Activated CD4-positive, alpha-beta T cell treated with anti-CD3 and anti-CD28 coated beads, Interleukin-2, amount 10 ng/mL, durations not matched to agents 7 days and 5 days (primary cell): ENCODE data around the gene PWWP2B. TPM values are rescaled to one million over a fixed set of nuclear protein-coding genes. Genes with fewer than 3 reads are reported as not detected.

Experiments used
- CTCF ChIA-PET: fragments of 350-600 bp; sonication (Branson Sonifier 250); formaldehyde crosslinking; loops from one replicate; lab custom pipeline; 2021; ENCODE audit warnings: antibody characterized with exemption; lab: Charles Lee
- POLR2A ChIA-PET: fragments of 350-600 bp; sonication (Branson Sonifier 250); formaldehyde crosslinking; loops from one replicate; lab custom pipeline; 2021; ENCODE audit warnings: antibody characterized with exemption; lab: Charles Lee
- DNase-seq: peaks from one replicate; pipeline ENCODE4 v3.0.0-alpha.2; 2020
- H3K27ac Mint-ChIP-seq: one replicate; pipeline ENCODE4 v1.8.0; 2021; ENCODE audit warnings: mild to moderate bottlenecking, moderate library complexity, mixed read lengths
- H3K27me3 Mint-ChIP-seq: one replicate; pipeline ENCODE4 v1.8.0; 2021; ENCODE audit warnings: mixed read lengths
- H3K36me3 Mint-ChIP-seq: one replicate; pipeline ENCODE4 v1.8.0; 2021; ENCODE audit warnings: low read depth, mixed read lengths
- H3K4me1 Mint-ChIP-seq: one replicate; pipeline ENCODE4 v1.8.0; 2021; ENCODE audit warnings: mixed read lengths
- H3K4me3 Mint-ChIP-seq: one replicate; pipeline ENCODE4 v1.8.0; 2021; ENCODE audit warnings: mild to moderate bottlenecking, moderate library complexity, mixed read lengths
- H3K9me3 Mint-ChIP-seq: one replicate; pipeline ENCODE4 v1.8.0; 2021; ENCODE audit warnings: mixed read lengths
- total RNA-seq, 2 experiments: library from RNA; stranded (reverse); gene quantifications; one replicate each; pipeline ENCODE4 v1.2.3, GENCODE V29; 2021

The PWWP2B gene
- total RNA-seq, 2 experiments from 2014 or later, result 8.1 to 9.3 TPM

DNA sequence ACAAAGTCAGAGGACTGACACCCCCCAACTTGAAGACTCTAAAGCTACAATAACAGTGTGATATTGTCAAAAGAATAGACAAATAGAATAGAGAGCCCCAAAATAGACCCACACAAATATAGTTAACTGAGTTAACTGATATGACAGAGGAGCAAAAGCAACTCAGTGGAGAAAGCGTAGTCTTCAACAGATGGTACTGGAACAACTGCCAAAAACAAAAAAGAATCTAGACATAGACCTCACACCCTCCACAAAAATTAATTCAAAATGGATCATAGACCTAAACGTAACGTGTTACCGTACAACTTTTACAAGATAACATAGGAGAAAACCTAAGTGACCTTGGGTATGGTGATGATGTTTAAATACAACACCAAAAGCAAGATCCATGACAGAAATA, 28.6 kb upstream of the PWWP2B start:
- peaks cover 8% of the 10 kb centered on the region for H3K4me1 Mint-ChIP-seq
- no peaks in the 10 kb centered on the region for H3K9me3 Mint-ChIP-seq
- no peak overlapping the region for H3K27ac Mint-ChIP-seq
- H3K27me3 Mint-ChIP-seq, result peaks cover 2% of the 10 kb centered on the region
- H3K36me3 Mint-ChIP-seq, result no peaks in the 10 kb centered on the region
- ChIA-PET CTCF (no interaction called here), POLR2A (no interaction called here)
- no peak for DNase-seq
- H3K4me3 Mint-ChIP-seq, result no peak overlapping the region

DNA sequence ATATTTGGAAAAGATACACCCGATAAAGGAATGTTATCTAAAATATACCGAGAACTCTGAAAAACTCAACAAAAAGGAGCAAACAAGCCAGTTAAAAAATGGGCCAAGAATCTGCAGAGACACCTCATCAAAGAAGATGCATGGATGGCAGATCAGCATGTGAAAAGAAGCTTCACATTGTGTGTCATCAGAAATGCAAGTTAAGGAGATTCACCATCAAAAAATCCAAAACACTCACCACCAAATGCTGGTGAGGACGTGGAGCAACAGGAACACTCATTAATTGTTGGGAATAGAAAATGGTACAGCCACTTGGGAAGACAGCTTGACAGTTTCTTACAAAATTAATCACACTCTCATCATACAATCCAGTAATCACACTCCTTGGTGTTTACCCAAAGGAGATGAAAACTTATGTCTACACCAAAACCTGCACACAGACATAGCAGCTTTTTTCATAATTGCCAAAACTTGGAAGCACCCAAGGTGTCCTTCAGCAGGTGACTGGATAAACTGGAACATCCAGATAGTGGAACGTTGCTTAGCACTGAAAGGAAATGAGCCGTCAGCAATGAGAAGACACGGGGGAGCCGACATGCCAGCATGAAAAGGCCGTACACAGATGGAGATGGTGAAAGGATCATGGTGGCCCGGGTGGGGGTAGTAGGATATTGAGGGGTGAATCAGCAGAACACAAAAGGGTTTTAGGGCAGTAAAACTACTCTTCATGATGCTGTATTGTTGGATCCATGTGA, 27.9 kb upstream of the PWWP2B start:
- DNase-seq, result no peak
- POLR2A ChIA-PET, result no interaction called here
- peaks cover 8% of the 10 kb centered on the region for H3K4me1 Mint-ChIP-seq
- H3K4me3 Mint-ChIP-seq, result no peak overlapping the region
- no peak overlapping the region for H3K27ac Mint-ChIP-seq
- H3K9me3 Mint-ChIP-seq, result no peaks in the 10 kb centered on the region
- H3K36me3 Mint-ChIP-seq, result no peaks in the 10 kb centered on the region
- CTCF ChIA-PET, result no interaction called here
- H3K27me3 Mint-ChIP-seq, result peaks cover 2% of the 10 kb centered on the region

DNA sequence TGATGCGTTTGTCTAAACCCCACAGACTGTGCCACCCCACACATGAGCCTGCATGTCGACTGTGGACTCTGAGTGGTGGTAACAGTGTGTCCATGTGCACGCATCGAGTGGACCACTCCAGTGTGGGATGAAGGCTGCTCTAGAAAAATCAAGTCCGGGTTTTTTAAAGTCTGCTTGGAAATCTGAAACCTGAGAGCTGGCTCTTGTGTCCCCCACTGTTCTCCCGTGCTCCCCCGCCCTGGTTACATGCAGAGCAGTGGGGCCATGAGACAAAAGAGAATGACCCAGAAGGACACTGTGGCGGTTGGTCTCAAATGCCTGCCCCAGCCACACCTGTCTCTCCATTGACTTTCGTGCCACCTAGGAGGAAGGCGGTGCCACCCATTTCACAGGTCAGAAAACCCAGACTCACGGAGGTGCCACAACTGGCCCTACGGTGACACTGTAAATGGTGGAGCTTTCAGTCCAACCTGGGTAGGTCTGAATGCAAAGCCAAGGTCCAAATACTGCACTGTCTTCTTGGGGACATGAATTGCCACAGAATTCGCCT, 27.3 kb upstream of the PWWP2B start:
- Mint-ChIP-seq H3K4me3 (no peak overlapping the region), H3K9me3 (no peaks in the 10 kb centered on the region), H3K36me3 (no peaks in the 10 kb centered on the region), H3K27me3 (peaks cover 2% of the 10 kb centered on the region), H3K4me1 (peaks cover 8% of the 10 kb centered on the region), H3K27ac (no peak overlapping the region)
- DNase-seq, result no peak
- ChIA-PET POLR2A (no interaction called here), CTCF (no interaction called here)

DNA sequence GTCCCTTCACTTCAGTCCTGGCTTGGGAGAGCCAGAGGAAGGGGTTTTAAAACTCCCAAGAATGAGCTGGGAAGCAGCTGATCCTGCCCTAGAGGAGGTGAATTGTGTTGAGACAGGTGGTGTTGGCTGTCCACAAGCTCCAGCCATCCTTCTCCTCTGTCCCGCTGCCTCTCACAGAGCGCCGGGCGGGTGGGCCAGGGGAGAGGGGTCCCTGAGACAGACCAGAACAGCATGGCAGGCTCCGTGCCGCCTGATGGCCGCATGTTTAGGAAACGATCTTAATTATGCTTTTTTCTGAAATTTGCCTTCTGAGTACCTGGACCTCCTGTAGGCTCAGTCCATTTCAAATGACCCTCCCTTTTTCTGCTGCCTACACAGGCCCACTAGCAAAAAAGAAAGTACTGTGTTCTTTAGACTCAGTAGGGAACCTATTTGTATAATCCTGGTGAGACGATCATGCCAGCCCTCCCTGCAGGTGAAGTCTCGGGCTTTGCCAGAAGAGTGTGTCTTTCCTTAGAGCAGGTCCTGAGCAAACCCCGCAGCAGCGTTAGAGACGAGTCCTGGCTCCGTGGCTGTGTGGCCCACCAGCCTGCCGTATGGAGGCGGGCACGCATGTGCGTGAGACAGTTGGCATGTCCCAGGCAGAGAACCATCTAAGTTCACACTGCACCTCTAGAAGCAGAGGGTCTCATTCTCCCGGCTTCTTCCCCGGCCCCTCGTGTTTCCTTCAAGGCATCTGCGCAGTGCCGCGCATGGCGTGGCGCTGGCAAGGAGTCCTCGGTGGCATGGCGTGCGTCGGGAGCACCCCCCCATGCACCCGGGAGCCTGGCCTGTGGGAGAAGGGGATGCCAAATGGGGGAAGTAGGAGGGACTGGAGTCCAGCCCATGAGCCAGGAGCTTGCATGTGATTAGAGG, 26.3 kb upstream of the PWWP2B start:
- no peaks in the 10 kb centered on the region for H3K36me3 Mint-ChIP-seq
- no peak overlapping the region for H3K27ac Mint-ChIP-seq
- ChIA-PET POLR2A (no interaction called here), CTCF (no interaction called here)
- no peaks in the 10 kb centered on the region for H3K9me3 Mint-ChIP-seq
- H3K4me1 Mint-ChIP-seq, result peaks cover 8% of the 10 kb centered on the region
- no peak overlapping the region for H3K4me3 Mint-ChIP-seq
- DNase-seq, result no peak
- peaks cover 2% of the 10 kb centered on the region for H3K27me3 Mint-ChIP-seq

DNA sequence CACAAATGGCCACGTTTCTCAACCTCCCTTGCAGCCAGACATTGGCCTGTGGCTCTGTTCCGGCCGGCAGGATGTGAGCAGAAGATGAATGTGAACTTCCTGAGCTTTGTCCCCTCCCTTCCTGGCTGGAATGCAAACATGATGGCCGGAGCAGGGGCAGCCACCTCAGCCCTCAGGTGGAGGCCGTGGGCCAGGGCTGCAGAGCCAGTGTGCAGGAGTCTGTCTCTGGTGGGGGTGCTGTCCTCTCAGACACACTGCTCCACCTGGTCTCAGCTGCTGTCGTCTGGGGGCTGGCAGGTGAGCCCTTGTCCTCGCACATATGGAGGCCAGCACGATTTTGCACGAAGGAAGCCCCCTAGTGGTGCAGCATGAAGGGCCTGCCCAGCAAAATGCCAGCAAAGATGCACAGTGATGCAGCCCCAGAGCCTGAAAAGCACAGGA, 25.3 kb upstream of the PWWP2B start:
- ChIA-PET CTCF (no interaction called here), POLR2A (no interaction called here)
- H3K4me1 Mint-ChIP-seq, result peaks cover 8% of the 10 kb centered on the region
- peaks cover 2% of the 10 kb centered on the region for H3K27me3 Mint-ChIP-seq
- H3K36me3 Mint-ChIP-seq, result no peaks in the 10 kb centered on the region
- no peak overlapping the region for H3K27ac Mint-ChIP-seq
- H3K4me3 Mint-ChIP-seq, result no peak overlapping the region
- H3K9me3 Mint-ChIP-seq, result no peaks in the 10 kb centered on the region
- DNase-seq, result peak; percentile 32

DNA sequence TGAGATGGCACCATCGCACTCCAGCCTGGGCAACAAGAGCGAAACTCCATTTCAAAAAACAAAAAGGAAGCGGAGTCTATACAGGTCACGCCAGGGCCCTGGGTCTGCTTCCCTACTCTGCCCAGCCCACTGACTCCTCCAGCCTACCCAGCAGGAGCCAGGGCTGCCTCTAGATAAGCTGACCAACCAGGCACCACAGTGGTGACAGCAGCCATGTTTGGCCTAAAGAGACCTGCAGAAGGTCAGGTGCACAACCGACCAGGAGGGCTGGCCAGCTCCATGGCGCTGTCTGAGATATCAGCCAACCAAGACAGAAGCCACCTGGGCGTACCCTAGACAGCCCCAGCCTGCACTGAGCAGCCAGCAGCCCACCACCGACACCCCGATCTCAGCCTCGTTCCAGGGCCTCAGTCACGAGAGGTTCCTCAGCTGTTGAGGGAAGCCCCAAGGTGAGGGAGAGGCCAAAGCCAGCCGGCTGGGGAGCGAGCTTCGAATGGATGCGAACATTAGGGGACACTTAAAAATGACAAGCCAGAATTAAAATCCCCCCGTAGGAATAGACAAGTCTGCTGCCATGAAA, 24.4 kb upstream of the PWWP2B start:
- no peak for DNase-seq
- H3K9me3 Mint-ChIP-seq, result no peaks in the 10 kb centered on the region
- CTCF ChIA-PET, result no interaction called here

DNA sequence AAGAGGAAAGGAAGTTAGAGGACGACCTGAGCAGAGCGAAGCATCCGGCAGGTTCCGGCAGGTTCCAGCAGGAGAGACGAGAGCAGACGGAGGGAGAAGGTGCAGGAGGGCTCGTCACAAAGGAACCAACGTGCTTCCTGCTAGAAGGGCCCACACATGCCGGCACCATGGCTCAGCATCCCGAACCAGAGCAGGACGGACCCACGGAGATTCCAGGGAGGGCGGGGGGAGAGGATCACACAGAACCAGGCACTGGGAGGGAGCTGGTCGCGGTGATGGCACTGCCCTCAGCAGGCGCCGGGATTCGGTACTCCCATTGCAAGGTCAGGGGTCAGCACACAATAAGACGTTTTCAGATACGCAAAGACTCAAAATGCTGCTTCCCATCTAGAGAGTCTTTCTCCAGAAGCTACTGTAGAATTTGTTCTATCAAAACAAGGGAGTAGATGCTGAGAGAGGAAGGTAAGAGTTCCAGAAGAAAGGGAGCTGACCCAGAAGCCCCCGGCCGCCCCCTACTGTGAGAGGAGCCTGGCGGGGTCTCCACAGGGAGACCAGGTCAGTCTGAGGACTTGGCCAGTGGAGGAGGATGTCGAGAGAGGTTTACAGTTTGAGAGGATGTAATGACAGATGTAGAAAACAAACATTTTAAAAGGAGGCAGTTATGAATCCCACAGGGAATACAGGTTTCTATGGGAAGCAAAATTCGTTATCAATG, 23.6 kb upstream of the PWWP2B start:
- Mint-ChIP-seq H3K4me3 (no peak overlapping the region), H3K9me3 (no peaks in the 10 kb centered on the region), H3K27ac (no peak overlapping the region), H3K27me3 (peaks cover 2% of the 10 kb centered on the region), H3K36me3 (no peaks in the 10 kb centered on the region), H3K4me1 (peaks cover 8% of the 10 kb centered on the region)
- POLR2A ChIA-PET, result no interaction called here
- DNase-seq, result no peak
- CTCF ChIA-PET, result no interaction called here

More for the DNA sequence above, 24.4 kb upstream of the PWWP2B start:
- Mint-ChIP-seq H3K4me3 (no peak overlapping the region), H3K27ac (no peak overlapping the region), H3K36me3 (no peaks in the 10 kb centered on the region), H3K4me1 (peaks cover 8% of the 10 kb centered on the region), H3K27me3 (peaks cover 2% of the 10 kb centered on the region)
- POLR2A ChIA-PET, result no interaction called here

DNA sequence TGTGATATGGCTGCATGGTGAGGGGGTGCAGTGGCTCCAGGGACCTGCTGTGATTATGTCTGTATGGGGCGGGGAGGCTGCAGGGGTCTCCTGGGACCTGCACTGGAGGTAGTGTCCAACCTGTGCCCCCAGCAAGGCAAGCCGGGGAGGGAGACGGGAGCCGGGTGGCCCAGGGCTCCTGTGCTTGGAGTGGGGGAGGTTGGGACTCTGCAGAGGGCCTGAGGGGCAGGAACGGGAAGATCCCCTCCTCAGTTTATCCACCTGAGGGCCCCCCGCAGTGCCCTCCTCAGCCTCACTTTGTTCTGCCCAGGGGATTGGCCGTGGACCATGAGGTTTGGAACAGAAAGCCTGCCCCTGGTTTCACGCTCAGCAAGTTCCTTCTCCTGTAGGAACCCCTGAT, 22.8 kb upstream of the PWWP2B start:
- no peaks in the 10 kb centered on the region for H3K36me3 Mint-ChIP-seq

DNA sequence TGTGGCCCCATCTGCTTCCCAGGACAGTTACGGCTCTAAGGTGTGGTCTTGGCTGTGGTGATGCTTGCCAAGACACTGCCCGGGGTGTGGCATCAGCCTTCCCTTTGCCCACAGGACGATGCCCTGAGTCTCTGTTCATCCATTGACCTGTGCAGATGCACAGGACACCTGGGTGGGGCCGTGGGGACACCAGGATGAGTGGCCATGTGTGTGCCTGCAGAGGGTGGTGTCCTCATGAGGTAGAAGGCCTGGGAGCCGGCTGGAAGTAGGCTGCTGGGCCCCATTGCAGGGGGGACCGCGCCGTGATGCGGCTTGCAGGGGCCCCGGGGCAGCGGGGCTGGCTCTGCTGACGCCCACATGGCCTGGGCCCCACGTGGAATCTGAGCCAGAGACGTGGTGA, 22.4 kb upstream of the PWWP2B start:
- ChIA-PET CTCF (no interaction called here), POLR2A (no interaction called here)
- DNase-seq, result no peak
- H3K27me3 Mint-ChIP-seq, result peaks cover 2% of the 10 kb centered on the region
- no peak overlapping the region for H3K27ac Mint-ChIP-seq
- H3K4me1 Mint-ChIP-seq, result peaks cover 8% of the 10 kb centered on the region
- H3K4me3 Mint-ChIP-seq, result no peak overlapping the region
- H3K9me3 Mint-ChIP-seq, result no peaks in the 10 kb centered on the region
- H3K36me3 Mint-ChIP-seq, result no peaks in the 10 kb centered on the region

More for the DNA sequence above, 22.8 kb upstream of the PWWP2B start:
- no peak for DNase-seq
- Mint-ChIP-seq H3K4me1 (peaks cover 8% of the 10 kb centered on the region), H3K27ac (no peak overlapping the region), H3K27me3 (peaks cover 2% of the 10 kb centered on the region), H3K4me3 (no peak overlapping the region), H3K9me3 (no peaks in the 10 kb centered on the region)
- ChIA-PET CTCF (no interaction called here), POLR2A (no interaction called here)

DNA sequence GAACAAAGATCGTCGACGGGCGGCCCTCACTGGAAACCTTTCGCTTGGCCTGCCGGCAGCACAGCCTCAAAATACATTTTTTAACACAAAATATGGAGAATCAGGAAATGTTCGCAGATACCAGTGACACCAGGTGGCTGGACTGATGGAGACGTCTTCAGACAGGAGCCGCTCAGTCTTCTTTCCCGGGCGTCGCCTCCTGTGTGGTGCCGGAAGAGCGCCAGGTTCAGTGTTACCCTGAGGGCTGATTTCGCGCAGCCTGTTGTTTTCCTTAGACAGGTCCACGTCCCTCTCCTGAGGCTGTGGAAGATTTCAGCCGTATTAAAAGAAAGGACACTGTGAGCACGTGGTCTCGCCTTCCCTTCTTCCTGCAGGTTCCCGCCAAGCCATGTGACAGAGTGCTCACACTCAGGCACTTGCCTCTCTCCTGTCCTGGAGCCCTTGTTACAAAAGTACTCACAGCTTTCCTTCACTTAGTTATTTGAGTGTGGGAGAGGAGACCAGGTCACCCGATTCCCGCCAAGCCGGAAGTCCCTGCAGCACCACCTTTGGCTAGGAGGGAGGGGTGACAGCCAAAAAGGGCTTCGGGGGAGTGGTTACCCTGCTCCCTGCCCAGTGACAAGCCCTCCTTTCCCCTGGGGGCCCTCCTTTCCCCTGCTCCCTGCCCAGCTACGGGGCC, 21.7 kb upstream of the PWWP2B start:
- H3K27me3 Mint-ChIP-seq, result peaks cover 2% of the 10 kb centered on the region
- no peak overlapping the region for H3K27ac Mint-ChIP-seq
- peaks cover 8% of the 10 kb centered on the region for H3K4me1 Mint-ChIP-seq
- ChIA-PET POLR2A (no interaction called here), CTCF (no interaction called here)
- no peaks in the 10 kb centered on the region for H3K9me3 Mint-ChIP-seq
- H3K4me3 Mint-ChIP-seq, result no peak overlapping the region
- H3K36me3 Mint-ChIP-seq, result no peaks in the 10 kb centered on the region
- no peak for DNase-seq

DNA sequence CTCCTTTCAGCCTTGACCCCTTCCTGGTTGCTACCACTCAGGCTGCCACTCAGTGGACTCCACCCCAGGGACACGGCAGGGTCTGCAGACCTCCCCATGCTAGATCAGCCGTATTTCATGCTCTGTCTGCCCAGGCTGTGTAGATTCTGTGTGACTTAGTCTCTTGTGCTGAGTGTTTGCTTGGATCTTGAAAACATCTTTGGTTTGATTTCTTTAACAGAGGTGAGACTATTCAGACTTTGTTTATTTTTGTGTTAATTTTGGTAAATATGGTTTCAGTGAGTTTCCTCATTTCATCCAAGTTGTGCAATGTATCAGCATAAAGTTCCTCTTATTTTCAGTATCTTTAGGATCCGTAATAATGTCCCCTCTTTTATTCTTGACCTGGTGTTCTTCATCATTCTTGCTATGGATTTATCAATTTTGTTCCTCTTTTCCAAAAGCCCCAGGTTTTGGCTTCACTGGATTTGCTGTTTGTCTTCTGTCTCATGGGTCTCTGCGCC, 21.2 kb upstream of the PWWP2B start:
- Mint-ChIP-seq H3K4me3 (no peak overlapping the region), H3K4me1 (peaks cover 8% of the 10 kb centered on the region), H3K9me3 (no peaks in the 10 kb centered on the region), H3K27ac (no peak overlapping the region), H3K27me3 (peaks cover 2% of the 10 kb centered on the region), H3K36me3 (no peaks in the 10 kb centered on the region)
- POLR2A ChIA-PET, result no interaction called here
- DNase-seq, result no peak
- CTCF ChIA-PET, result interaction anchor here (1.2 kb wide), 1 partner anchor 107 kb away, joined by 3 read pairs; no protein-coding TSS in a partner anchor

DNA sequence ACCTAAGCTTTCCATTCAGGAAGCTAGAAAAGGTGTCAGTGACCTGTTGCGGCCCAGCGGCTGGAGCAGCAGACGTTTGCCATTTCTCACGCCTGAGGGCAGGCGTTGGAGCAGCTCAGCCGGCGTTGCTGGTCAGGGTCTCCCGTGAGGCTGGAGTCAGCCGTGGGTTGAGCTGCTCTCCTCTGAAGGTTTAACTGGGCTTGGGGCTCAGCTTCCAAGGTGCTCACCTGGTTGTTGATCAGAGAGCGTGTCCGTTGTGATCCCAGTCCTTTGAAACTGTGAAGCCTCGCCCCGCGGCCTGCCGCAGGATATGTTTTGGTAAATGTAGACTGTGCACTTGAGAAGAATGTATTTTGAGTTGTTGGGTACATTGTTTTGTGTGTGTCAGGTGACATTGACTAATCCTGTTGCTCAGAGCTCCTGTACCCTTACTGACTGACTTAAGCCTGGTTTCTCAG, 20.6 kb upstream of the PWWP2B start:
- H3K9me3 Mint-ChIP-seq, result no peaks in the 10 kb centered on the region
- H3K27ac Mint-ChIP-seq, result no peak overlapping the region
- H3K36me3 Mint-ChIP-seq, result no peaks in the 10 kb centered on the region
- no peak overlapping the region for H3K4me3 Mint-ChIP-seq
- POLR2A ChIA-PET, result no interaction called here
- CTCF ChIA-PET, result interaction anchor here (1.2 kb wide), 1 partner anchor 107 kb away, joined by 3 read pairs; no protein-coding TSS in a partner anchor
- peaks cover 7% of the 10 kb centered on the region for H3K4me1 Mint-ChIP-seq
- H3K27me3 Mint-ChIP-seq, result peaks cover 2% of the 10 kb centered on the region
- DNase-seq, result no peak
